ENCODE results near the gene ALB.

ALB gene

GRCh38 chr4:73422458-73422752, 18.3 kb downstream of the ALB start:
- H2AFZ ChIP-seq (ENCODE audit: low read depth, low read length), result no peak overlapping the region
- H3K4me2 ChIP-seq (ENCODE audit: low read length), result no peak overlapping the region
- no peak overlapping the region for H3K27ac ChIP-seq (ENCODE audit: low read length)
- no peaks in the 10 kb centered on the region for H3K36me3 ChIP-seq (replicated peaks; ENCODE audit: low read depth, low read length)
- no peaks in the 10 kb centered on the region for H3K9me3 ChIP-seq (ENCODE audit: insufficient read depth, low read length)
- no peak overlapping the region for H3K9ac ChIP-seq (ENCODE audit: low read length)
- no peaks in the 10 kb centered on the region for H3K4me1 ChIP-seq (ENCODE audit: low read length)
- no peaks in the 10 kb centered on the region for H3K79me2 ChIP-seq (ENCODE audit: low read length)
- no peaks in the 10 kb centered on the region for H4K20me1 ChIP-seq (ENCODE audit: insufficient read depth, low read length)
- no peak overlapping the region for H3K4me3 ChIP-seq (ENCODE audit: low read length)
- no peaks in the 10 kb centered on the region for H3K27me3 ChIP-seq (ENCODE audit: low read depth, low read length)
- TF ChIP-seq CTCF (IDR thresholded peaks at IDR 0.05; ENCODE audit: low read depth, low read length), result no peak
- TF ChIP-seq EZH2phosphoT487 (IDR thresholded peaks at IDR 0.05; ENCODE audit: low read depth), result no peak

GRCh38 chr4:73423184-73423583, 19.1 kb downstream of the ALB start:
- Histone ChIP-seq H3K27ac (ENCODE audit: low read length) (no peak overlapping the region), H3K9ac (ENCODE audit: low read length) (no peak overlapping the region), H3K4me2 (ENCODE audit: low read length) (no peak overlapping the region), H4K20me1 (ENCODE audit: insufficient read depth, low read length) (no peaks in the 10 kb centered on the region), H3K36me3 (replicated peaks; ENCODE audit: low read depth, low read length) (no peaks in the 10 kb centered on the region), H3K27me3 (ENCODE audit: low read depth, low read length) (no peaks in the 10 kb centered on the region), H3K4me3 (ENCODE audit: low read length) (no peak overlapping the region), H3K79me2 (ENCODE audit: low read length) (no peaks in the 10 kb centered on the region), H3K9me3 (ENCODE audit: insufficient read depth, low read length) (no peaks in the 10 kb centered on the region), H3K4me1 (ENCODE audit: low read length) (no peaks in the 10 kb centered on the region), H2AFZ (ENCODE audit: low read depth, low read length) (no peak overlapping the region)
- TF ChIP-seq EZH2phosphoT487 (IDR thresholded peaks at IDR 0.05; ENCODE audit: low read depth), result no peak
- no peak for TF ChIP-seq CTCF (IDR thresholded peaks at IDR 0.05; ENCODE audit: low read depth, low read length)

- no peaks in the 10 kb centered on the region for H3K36me3 ChIP-seq (replicated peaks; ENCODE audit: low read depth, low read length)
- H3K4me1 ChIP-seq (ENCODE audit: low read length), result no peaks in the 10 kb centered on the region
- H3K79me2 ChIP-seq (ENCODE audit: low read length), result no peaks in the 10 kb centered on the region
- H3K4me2 ChIP-seq (ENCODE audit: low read length), result no peak overlapping the region
- no peak overlapping the region for H3K9ac ChIP-seq (ENCODE audit: low read length)
- H3K4me3 ChIP-seq (ENCODE audit: low read length), result no peak overlapping the region
- no peaks in the 10 kb centered on the region for H3K27me3 ChIP-seq (ENCODE audit: low read depth, low read length)
- no peaks in the 10 kb centered on the region for H4K20me1 ChIP-seq (ENCODE audit: insufficient read depth, low read length)
- H2AFZ ChIP-seq (ENCODE audit: low read depth, low read length), result no peak overlapping the region
- no peak overlapping the region for H3K27ac ChIP-seq (ENCODE audit: low read length)
- H3K9me3 ChIP-seq (ENCODE audit: insufficient read depth, low read length), result no peaks in the 10 kb centered on the region
- no peak for TF ChIP-seq CTCF (IDR thresholded peaks at IDR 0.05; ENCODE audit: low read depth, low read length)
- TF ChIP-seq EZH2phosphoT487 (IDR thresholded peaks at IDR 0.05; ENCODE audit: low read depth), result no peak
Measured at GRCh38 chr4:73426666-73427065, 22.6 kb downstream of the ALB start.

GRCh38 chr4:73429118-73429517, 25.0 kb downstream of the ALB start:
- H4K20me1 ChIP-seq (ENCODE audit: insufficient read depth, low read length), result no peaks in the 10 kb centered on the region
- TF ChIP-seq EZH2phosphoT487 (IDR thresholded peaks at IDR 0.05; ENCODE audit: low read depth), result no peak
- TF ChIP-seq CTCF (IDR thresholded peaks at IDR 0.05; ENCODE audit: low read depth, low read length), result no peak
- no peak overlapping the region for H2AFZ ChIP-seq (ENCODE audit: low read depth, low read length)
- no peaks in the 10 kb centered on the region for H3K9me3 ChIP-seq (ENCODE audit: insufficient read depth, low read length)
- no peak overlapping the region for H3K4me3 ChIP-seq (ENCODE audit: low read length)
- H3K36me3 ChIP-seq (replicated peaks; ENCODE audit: low read depth, low read length), result no peaks in the 10 kb centered on the region
- H3K4me2 ChIP-seq (ENCODE audit: low read length), result no peak overlapping the region
- peaks cover 6% of the 10 kb centered on the region; the same call in 1 of the 2 replicates for H3K27me3 ChIP-seq (ENCODE audit: low read depth, low read length)
- no peaks in the 10 kb centered on the region for H3K79me2 ChIP-seq (ENCODE audit: low read length)
- H3K4me1 ChIP-seq (ENCODE audit: low read length), result no peaks in the 10 kb centered on the region
- no peak overlapping the region for H3K9ac ChIP-seq (ENCODE audit: low read length)
- H3K27ac ChIP-seq (ENCODE audit: low read length), result no peak overlapping the region
